ENCODE measurements around the gene TOR1AIP2. TPM values are rescaled to one million over a fixed set of nuclear protein-coding genes. Genes with fewer than 3 reads are reported as not detected.

TOR1AIP2 gene
- total and polyA plus RNA-seq, 2 of the 8 experiments (the other 6 are each of a cell fraction or from before 2014, with no cell fraction given), result 12.1 to 75.2 TPM

DNA sequence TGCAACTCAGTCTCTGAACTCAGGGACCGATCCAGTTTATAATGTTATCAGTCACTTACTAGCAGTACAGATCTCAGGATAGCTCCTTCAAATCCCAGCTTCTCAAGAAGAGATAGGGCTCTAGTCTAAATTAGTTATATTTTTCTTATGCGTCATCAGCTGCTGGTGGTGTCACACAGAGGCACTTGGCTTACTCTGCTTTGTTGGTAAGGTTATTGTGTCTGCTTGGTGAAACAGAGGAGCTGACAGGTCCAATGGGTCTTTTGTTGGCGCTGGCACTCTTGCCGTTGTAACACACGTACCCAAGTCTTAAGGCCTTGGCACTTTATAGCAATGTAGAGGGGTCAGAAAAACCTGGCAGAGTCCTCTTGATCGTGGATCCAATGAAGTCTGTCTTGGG, 12.2 kb downstream of the TOR1AIP2 start (continued):
- TF ChIP-seq KDM1A (IDR thresholded peaks at IDR 0.05; ENCODE audit: borderline replicate concordance, low read length) (no peak), HDAC2 (IDR thresholded peaks at IDR 0.05; ENCODE audit: borderline replicate concordance in 1 of 2, low read depth in 2 of 2, low read length in 2 of 2) (no peak), MAX (IDR thresholded peaks at IDR 0.05) (no peak), TEAD4 (IDR thresholded peaks at IDR 0.05; ENCODE audit: low read depth, low read length) (no peak), GTF2F1 (IDR thresholded peaks at IDR 0.05; ENCODE audit: borderline replicate concordance, low read depth, low read length) (no peak), CHD7 (IDR thresholded peaks at IDR 0.05; ENCODE audit: insufficient replicate concordance, low read length) (no peak)

Data from H1 (cell line).